GM19043 (cell line): Measurements from ENCODE around the gene SRD5A2.
"Not testable (repeated sequence)": the region's sequence is repeated elsewhere in the genome, so short reads cannot be mapped to it uniquely, and the experiment has no call there.

Source experiments
- ATAC-seq: cut with Tn5 transposase; IDR thresholded peaks from one replicate; pipeline ENCODE4 v1.9.1; 2021; ENCODE audit warnings: low read depth; ENCODE audit not compliant: unreplicated experiment

SRD5A2 gene

DNA sequence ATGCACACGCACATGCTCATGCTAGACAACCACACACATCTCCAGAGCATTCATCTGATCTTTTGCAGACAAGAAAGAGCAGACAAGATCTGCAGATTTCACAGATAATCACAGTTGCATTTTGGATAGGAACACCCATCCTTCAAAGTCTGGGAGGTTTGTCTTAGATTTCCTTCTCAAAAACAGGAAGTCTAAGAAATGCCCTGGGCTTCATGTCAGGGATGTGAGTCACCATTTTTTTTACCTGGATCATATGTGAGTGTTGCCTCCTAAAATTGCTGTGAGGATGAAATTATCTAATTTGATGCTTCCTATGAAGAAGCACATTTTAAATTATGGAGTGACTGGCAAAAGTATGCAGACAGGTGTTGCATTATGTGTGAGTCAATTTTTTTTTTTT is 46.1 kb downstream of the SRD5A2 start:
- no peak for ATAC-seq

DNA sequence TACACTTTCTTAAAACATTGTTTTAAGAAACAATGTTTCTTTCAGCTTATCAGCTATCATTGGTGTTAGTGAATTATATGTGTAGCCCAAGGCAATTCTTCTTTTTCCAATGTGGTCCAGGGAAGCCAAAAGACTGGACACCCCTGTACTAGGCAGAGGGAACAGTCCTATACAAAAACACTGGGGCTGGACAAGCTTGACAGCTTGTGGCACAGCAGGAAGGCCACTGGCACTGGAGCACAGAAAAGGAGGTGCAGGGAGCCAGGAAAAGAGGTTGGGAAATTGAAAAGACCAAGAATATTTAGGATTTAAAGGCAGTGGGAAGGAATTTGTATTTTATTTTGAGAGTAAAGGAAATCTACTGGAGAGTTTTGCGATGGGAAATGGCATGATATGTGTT is 47.7 kb downstream of the SRD5A2 start:
- no peak for ATAC-seq

DNA sequence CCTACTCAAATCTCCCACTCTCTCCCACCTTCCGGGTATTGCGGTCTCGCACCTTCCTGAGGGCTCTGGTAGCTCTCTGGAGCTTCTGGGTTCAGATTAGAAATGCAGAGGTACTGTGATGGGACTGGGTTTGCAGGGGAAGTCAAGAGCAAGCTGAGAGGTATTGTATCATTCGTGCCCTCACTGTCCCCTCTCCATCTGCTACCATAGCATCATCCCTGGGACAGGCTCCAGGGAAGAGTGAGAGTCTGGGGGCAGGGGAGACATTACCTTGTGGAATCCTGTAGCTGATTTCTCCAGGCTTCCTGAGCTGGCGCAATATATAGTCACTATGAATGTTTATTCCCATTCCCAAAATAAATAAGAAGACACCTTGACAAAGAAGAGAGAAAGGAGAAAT is 49.6 kb downstream of the SRD5A2 start:
- ATAC-seq: no peak

DNA sequence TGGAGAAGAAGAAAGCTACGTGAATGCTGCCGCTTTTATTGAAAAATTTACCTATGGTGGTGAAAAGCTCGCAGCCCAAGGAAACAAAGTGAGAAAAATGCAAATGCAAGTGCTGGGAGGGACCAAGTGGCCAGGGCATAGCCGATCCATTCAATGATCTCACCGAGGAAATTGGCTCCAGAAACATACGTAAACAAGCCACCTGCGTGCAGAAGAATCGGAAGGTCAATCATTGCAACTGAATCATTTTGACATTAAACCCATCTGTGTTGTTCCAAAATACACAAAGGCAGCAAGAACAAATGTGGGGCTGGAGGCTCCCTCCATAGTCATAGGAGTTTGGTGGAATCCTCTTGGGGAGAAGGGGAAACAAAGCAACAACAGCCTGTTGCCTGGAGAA is 51.5 kb downstream of the SRD5A2 start:
- no peak for ATAC-seq

DNA sequence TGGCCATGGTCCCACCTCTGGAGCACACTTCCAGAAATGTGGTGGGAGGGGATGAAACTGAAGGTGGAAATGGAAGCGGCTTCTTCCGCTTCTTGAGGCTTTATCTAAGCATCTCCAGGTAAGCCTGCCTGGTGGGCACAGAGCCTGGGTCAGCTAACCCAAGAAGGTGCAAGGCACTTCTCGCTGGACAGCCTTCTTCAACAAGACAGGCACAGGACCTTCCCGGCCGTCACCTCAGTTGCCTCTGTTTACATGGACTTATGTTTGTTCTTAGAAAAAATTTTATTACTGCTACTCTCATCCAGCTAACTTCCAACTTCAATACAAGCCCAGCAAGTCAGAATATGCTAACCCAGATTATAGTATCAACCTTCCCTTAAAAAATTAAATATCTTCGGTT is 51.9 kb downstream of the SRD5A2 start:
- no peak for ATAC-seq

DNA sequence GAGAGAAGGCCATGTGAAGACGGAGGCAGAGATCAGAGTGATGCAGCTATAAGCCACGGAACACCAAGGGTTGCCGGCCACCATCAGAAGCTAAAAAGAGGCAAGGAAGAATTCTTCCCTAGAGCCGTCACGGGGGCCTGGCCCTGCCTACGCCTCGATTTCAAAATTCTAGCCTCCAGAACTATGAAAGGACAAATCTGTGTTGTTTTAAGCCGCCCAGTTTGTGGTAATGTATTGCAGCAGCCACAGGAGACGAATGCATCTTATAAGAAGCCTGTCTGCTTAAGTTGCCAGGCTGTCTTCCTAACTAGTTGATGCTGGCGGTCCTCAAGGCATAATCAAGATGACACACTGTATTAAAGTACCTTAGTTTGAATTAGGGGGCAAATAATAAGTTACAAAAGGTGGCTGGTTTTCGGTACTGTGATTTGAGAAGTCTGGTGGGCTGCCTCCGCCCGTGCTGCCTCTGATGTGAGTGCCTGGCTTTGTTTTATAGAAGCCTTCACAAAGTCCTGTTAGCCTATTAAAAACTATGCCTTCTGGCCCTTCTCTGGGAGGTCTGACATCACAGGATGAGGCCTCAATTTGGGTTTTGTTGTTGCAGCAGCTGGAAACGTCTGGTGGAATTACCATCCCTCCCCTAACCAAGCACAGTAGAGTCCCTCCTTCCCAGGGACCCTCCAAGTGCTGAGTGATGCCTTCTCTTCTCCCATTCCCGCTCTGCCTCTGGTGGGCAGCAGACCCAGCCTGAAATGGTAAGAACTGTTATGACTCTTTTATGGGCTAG is 53.6 kb downstream of the SRD5A2 start:
- ATAC-seq: no peak

DNA sequence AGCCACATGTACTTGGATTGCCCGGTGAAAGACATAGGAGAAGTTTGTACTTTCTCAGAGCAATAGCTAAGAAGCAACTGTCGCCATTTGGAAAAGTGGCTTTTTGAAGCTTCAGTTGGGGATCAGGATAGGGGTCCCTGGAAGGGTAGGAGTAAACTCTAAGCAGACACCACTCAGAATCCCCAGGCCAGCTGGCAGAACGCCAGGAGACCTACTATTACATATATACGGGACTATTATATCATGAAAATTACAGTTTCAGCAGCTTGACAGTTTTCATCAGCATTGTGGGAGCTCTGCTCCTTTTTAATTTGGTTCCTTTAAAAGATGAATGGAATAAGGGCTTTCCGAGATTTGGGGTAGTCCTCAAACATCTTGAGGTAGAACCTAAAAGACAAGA is 54.9 kb downstream of the SRD5A2 start:
- ATAC-seq: no peak

DNA sequence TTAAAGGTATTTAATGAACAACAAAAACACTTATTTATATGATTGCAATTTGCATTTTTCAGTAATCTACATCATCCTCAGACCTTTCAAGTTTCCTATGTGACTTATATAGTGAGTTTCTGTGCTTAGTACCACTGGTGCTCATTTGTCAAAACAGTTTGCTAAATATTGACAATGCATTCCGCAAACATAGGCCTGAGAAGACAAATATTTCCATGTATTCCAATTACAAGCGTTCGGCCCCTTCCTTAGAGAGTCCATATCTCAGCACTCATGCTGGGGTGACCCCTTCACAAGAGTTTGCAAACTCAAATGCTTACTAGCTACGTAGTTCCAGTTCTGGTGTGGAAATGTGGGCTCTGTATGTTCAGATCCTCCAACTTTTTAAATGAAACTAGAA is 56.1 kb downstream of the SRD5A2 start:
- ATAC-seq: no peak

DNA sequence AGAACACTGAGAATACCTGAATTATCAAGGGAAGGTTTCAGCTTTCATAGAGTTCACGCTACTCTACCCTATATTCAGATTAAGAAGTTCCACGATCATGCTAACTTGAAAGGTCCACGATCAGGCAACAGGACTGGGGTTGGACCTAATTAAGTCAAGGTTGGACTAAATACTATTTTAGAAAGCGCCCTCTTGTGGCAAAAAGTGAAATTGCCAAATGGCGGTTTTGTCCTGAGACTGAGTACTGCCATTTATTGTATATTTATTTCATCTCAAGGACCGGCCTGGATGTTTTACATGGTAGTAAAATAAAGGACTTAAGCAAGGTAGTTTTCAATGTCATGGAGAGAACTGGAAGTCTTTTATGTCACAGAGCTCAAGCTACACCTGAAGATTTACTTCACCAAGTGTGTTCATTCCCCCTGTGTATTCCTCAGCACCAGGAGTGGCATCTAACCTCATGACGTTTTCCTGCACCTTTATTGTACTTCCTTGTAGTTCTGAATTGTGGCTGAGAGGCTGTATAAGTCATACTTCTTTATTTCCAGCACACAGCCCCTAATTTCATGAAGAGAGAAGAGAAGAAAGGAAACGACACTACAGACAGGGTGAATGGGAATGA is 56.8 kb downstream of the SRD5A2 start:
- ATAC-seq: peak; percentile 81

DNA sequence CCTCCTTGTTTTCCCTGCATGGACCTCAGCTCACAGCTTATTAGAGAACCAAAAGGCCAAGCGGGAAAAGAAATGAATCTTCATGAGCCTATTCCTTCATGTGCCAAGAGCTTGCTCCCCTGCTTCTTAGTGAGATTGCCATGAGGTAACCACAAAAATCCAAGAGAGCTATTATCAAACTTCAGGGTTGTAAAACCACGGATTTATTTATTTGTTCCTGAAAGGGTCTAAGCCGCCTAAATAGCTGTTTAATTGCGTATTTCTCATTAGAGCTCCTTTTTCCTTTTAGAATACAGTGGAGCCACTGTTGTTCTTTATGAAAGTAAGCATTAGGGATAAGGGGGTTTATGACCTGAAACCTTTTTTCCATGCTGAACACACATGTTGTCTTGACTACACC is 58.0 kb downstream of the SRD5A2 start:
- no peak for ATAC-seq

DNA sequence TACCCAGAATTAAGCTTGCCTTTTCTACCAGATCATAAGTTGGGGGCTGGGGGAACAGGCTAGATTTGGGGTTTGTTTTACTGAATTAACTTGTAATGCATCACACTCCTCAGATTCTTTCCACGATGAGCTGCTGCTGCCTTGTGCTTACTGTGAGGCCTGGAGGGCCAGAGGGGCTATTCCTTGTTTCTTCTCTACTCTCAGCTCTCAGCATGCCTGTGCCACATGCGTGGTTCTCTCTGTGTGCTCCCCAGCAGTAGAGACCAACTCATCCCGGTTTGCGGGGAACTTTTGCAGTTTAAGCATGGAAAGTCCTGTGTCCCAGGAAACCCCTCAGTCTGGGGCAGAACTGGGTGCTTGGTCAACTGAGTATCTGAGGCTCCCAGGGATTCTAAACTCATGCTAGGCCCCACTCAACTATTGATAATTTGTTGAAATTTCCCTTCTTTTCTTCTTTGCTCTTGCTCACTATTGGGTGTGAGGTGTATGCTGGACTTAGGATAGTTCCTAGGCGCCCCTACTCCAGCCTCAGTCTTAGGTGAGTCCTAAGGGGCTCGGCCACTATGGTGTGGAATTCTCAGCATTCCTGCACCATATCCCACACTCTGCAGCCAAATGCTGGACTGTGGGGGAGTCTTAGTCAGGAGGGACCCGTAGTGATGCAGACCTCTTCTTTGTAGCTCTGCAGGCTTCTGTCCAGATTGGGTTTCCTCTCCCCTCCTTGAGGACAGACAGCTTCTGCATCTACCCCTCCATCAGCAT is 63.1 kb downstream of the SRD5A2 start:
- no peak for ATAC-seq

DNA sequence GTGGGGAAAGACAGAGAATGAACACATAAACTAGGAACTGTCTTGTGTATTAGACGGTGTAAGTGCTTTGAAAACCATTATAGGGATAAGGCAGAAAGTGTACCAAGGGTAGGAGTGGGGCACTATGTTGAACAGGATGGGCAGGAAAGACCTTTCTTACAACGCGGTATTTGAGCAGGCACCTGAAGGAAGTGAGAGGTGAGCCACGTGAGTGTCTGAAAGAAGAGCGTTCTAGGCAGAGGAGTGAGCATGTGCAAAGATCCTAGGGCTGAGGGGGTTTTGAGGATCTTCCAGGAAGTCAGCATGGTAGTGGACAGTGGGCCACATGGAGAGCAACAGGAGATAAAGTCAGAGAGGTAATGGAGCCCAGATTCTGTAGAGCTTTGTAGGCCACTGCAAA is 65.2 kb downstream of the SRD5A2 start:
- ATAC-seq: no peak

DNA sequence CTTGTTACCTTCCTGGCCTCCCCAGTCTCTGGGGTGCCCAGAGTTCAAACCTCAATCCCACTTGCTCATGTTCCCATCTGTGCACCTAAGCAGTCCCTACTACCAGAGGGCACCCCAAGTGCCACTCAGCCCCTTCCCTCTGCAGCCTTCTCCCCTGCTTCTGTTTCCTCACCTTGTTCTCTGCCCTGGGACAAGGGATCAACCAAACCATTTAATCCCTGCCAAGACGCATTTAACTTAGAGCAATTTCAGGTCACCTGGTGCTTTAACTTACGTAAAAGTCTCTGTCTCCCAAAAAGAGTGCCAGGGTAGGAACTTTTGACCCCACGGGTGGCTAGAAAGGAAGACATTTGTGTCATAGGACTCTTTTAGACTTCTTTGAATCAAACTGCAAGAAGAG is 67.2 kb downstream of the SRD5A2 start:
- no peak for ATAC-seq

DNA sequence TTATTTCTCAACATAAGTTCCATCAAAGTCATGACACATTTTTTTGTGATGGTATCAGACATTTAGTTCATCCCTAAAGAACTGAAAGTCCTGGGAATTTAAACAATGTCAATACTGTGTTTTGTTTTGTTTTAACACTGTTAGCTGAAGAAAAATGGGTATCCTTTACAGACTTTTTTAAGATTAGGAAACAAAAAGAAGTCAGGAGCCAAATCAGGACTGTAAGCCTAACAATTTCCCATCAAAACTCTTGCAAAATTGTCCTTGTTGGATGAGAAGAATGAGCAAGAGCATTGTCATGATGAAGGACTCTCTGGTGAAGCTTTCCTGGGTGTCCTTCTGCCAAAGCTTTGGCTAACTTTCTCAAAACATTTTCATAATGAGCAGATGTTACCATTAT is 69.4 kb downstream of the SRD5A2 start:
- ATAC-seq: no peak

DNA sequence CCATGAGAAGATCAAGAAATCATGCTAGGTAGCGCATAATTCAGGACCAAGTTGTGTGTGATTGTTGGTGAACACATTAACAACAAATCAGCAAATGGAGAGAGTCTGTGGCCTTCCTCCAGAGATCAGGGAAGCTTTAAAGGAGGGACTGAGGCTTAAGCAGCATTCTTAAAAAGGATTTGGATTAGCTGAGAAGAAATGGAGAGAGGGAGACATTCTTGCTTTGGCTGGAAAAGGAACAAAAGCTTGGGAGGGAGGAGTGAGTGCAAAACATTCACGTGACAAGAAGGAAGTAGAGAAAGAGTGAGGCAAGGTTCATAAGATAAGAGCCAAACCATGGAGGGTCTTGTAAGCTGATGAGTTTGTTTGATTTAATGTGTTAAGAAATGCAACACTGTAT is 75.6 kb downstream of the SRD5A2 start:
- no peak for ATAC-seq

DNA sequence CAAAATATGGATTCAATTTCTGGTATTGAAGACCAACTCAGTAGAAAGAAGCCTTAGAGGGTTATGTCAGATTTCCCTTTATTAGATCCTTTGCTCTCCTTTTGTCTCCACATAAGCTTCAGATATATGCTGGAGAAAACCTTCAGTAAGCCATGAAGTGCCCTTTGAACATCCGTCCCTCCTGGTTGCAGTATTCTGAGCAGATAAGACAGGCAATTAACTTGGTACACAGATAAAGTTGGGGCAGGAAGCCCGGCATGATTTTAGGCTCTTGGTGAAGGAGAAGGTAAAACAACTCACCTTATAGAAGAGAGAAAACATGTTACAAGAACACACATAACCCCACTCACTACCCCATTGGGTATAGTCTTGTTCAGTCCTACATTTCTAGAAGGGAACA is 76.4 kb downstream of the SRD5A2 start:
- ATAC-seq: no peak

DNA sequence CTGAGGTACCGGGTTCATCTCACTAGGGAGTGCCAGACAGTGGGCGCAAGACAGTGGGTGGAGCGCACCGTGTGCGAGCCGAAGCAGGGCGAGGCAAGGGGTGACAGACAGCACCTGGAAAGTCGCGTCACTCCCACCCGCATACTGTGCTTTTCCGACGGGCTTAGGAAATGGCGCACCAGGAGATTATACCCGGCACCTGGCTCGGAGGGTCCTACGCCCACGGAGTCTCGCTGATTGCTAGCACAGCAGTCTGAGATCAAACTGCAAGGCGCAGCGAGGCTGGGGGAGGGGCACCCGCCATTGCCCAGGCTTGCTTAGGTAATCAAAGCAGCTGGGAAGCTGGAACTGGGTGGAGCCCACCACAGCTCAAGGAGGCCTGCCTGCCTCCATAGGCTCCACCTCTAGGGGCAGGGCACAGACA is 84.3 kb downstream of the SRD5A2 start:
- not testable (repeated sequence) for ATAC-seq

DNA sequence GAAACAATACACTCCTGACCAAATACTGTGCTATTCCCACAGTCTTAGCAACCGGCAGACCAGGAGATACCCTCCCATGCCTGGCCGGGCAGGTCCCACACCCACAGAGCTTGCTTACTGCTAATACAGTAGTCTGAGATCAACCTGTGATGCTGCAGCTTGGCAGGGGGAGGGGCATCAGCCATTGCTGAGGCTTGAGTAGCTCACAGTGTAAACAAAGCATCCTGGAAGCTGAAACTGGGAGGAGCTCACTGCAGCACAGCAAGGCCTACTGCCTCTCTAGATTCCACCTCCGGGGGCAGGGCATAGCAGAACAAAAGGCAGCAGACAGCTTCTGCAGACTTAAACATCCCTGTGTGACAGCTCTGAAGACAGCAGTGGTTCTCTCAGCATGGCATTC is 91.4 kb downstream of the SRD5A2 start:
- ATAC-seq: not testable (repeated sequence)

DNA sequence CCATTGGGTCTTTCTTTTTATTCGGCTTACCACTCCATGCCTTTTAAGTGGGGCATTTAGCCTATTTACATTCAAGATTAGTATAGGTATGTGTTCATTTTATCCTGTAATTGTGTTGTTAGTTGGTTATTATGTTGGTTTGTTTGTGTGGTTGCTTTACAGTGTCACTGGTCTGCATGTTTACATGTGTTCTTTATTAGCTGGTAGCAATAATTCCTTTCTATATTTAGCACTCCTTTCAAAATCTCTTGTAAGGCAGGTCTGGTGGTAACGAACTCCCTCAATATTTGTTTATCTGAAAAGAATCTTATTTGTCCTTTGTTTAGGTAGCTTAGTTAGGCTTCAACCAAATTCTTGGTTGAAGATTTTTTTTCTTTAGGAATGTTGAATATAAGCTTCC is 97.5 kb downstream of the SRD5A2 start:
- ATAC-seq: no peak

DNA sequence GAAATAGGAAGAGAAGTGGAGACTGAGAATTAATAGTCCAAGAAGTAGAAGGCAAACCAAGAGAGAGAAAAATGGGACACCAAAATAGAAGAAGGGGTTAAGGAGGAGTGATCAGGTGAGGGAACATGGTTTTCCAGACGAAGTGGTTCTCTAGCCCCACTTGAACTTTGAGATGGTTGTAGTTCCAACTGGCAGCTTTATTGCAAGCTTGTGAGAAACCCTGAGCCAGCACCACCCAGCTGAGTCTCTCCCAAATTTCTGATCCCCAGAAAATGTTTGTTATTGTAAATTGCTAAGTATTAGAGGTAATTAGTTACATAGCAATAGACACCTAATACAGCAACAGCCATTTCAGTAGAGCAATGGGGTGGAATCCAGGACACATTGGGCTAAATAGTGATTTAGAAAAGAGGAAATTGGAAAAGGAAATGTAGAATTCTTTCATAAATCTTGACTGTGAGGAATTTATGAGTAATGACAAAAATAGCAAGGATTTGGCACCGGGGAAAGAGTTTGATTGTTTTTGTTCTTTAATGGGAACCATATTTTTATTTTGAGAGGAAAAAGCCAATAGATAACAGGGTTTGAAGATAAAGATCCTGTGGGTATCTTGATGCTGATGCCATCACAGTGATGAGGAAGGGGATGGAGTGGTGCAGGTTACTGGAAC is 104.1 kb downstream of the SRD5A2 start:
- ATAC-seq: no peak

DNA sequence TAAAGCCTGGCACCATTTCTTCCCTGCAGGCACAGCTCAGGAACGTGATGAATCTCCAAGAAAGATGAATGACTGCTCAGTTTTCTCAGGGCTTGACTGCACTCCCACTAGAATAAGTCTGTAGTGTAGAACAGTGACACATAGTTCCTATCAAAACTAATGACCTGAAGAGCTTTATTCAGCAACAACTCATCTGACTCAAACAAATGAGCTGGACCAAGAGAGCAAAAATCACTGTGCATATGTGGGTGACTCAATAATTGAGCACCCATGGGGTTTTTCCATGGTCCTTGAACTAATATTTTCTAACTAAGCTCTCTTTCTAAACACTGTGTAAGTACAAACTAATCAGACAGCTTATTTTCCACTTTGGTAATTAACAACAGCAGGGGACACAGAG is 105.0 kb downstream of the SRD5A2 start:
- ATAC-seq: no peak
